ENCODE results near the gene COIL.

GRCh38 chr17:56925088-56925487, 35.8 kb downstream of the COIL start:
- TF ChIP-seq, protein P1, sequence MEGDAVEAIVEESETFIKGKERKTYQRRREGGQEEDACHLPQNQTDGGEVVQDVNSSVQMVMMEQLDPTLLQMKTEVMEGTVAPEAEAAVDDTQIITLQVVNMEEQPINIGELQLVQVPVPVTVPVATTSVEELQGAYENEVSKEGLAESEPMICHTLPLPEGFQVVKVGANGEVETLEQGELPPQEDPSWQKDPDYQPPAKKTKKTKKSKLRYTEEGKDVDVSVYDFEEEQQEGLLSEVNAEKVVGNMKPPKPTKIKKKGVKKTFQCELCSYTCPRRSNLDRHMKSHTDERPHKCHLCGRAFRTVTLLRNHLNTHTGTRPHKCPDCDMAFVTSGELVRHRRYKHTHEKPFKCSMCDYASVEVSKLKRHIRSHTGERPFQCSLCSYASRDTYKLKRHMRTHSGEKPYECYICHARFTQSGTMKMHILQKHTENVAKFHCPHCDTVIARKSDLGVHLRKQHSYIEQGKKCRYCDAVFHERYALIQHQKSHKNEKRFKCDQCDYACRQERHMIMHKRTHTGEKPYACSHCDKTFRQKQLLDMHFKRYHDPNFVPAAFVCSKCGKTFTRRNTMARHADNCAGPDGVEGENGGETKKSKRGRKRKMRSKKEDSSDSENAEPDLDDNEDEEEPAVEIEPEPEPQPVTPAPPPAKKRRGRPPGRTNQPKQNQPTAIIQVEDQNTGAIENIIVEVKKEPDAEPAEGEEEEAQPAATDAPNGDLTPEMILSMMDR (IDR thresholded peaks at IDR 0.05; ENCODE audit: insufficient read depth, low read depth, low read length): no peak
- TF ChIP-seq EZH2 (IDR thresholded peaks at IDR 0.05; ENCODE audit: insufficient read depth, low read length): no peak
